GM19467 (cell line): ENCODE results near the gene FAM20C.
"Not testable (repeated sequence)": the region's sequence is repeated elsewhere in the genome, so short reads cannot be mapped to it uniquely, and the experiment has no call there.

Experiments
- ATAC-seq: cut with Tn5 transposase; IDR thresholded peaks from one replicate; pipeline ENCODE4 v1.9.1; 2021; ENCODE audit warnings: mild to moderate bottlenecking, moderate library complexity; ENCODE audit not compliant: unreplicated experiment

FAM20C gene

GRCh38 chr7:190196-190595 lies 2.2 kb upstream of the FAM20C start:
- ATAC-seq, result no peak

GRCh38 chr7:191105-191980 lies 1.0 kb upstream of the FAM20C start:
- ATAC-seq, result no peak

GRCh38 chr7:192701-193480 lies 520 bp downstream of the FAM20C start:
- no peak for ATAC-seq

GRCh38 chr7:193481-194251 lies 1.3 kb downstream of the FAM20C start:
- no peak for ATAC-seq

- ATAC-seq, result no peak
Observed at GRCh38 chr7:194252-195009, 2.1 kb downstream of the FAM20C start.

- no peak for ATAC-seq
Observed at GRCh38 chr7:195010-195829, 2.8 kb downstream of the FAM20C start.

GRCh38 chr7:195830-196128 lies 3.4 kb downstream of the FAM20C start:
- no peak for ATAC-seq

- ATAC-seq, result no peak
Observed at GRCh38 chr7:196283-196682, 3.9 kb downstream of the FAM20C start.

- no peak for ATAC-seq
Observed at GRCh38 chr7:196778-197321, 4.5 kb downstream of the FAM20C start.

GRCh38 chr7:197413-198335 lies 5.3 kb downstream of the FAM20C start:
- ATAC-seq, result no peak

- no peak for ATAC-seq
Observed at GRCh38 chr7:199483-200249, 7.3 kb downstream of the FAM20C start.

GRCh38 chr7:200290-200689 lies 7.9 kb downstream of the FAM20C start:
- no peak for ATAC-seq

GRCh38 chr7:200704-201103 lies 8.3 kb downstream of the FAM20C start:
- no peak for ATAC-seq

- ATAC-seq, result no peak
Observed at GRCh38 chr7:204326-204725, 12.0 kb downstream of the FAM20C start.

- ATAC-seq, result no peak
Observed at GRCh38 chr7:205115-206010, 13.0 kb downstream of the FAM20C start.

GRCh38 chr7:206351-206750 lies 14.0 kb downstream of the FAM20C start:
- not testable (repeated sequence) for ATAC-seq
